ENCODE data around the gene GOLGA3.
"Not testable (repeated sequence)": the region's sequence is repeated elsewhere in the genome, so short reads cannot be mapped to it uniquely, and the experiment has no call there.

GOLGA3 gene

GRCh38 chr12:132828706-132829534, at the start of gene GOLGA3:
GOLGA3 (minus strand) TSS chr12:132828869; CDS start chr12:132822128, 6,741 bp downstream.
- peak; percentile 95 for DNase-seq

- DNase-seq: not testable (repeated sequence)
Observed at GRCh38 chr12:132874620-132875019, 46.0 kb upstream of the GOLGA3 start.

- DNase-seq: no peak
Observed at GRCh38 chr12:132874175-132874574, 45.5 kb upstream of the GOLGA3 start.

GRCh38 chr12:132873724-132874123, 45.1 kb upstream of the GOLGA3 start:
- DNase-seq: no peak

- no peak for DNase-seq
Observed at GRCh38 chr12:132872975-132873421, 44.3 kb upstream of the GOLGA3 start.

GRCh38 chr12:132872073-132872855, 43.6 kb upstream of the GOLGA3 start:
- no peak for DNase-seq

GRCh38 chr12:132869551-132869950, 40.9 kb upstream of the GOLGA3 start:
- DNase-seq: no peak

GRCh38 chr12:132866251-132866828, 37.7 kb upstream of the GOLGA3 start:
- DNase-seq: peak; percentile 51

GRCh38 chr12:132861558-132861957, 32.9 kb upstream of the GOLGA3 start:
- no peak for DNase-seq

GRCh38 chr12:132858718-132859266, 30.1 kb upstream of the GOLGA3 start:
- no peak for DNase-seq

GRCh38 chr12:132857019-132857418, 28.4 kb upstream of the GOLGA3 start:
- not testable (repeated sequence) for DNase-seq

- DNase-seq: no peak
Observed at GRCh38 chr12:132856581-132856980, 27.9 kb upstream of the GOLGA3 start.

GRCh38 chr12:132855211-132855610, 26.5 kb upstream of the GOLGA3 start:
- not testable (repeated sequence) for DNase-seq

GRCh38 chr12:132853285-132854092, 24.8 kb upstream of the GOLGA3 start:
- DNase-seq: no peak

GRCh38 chr12:132852496-132852895, 23.8 kb upstream of the GOLGA3 start:
- DNase-seq: no peak

GRCh38 chr12:132851465-132851864, 22.8 kb upstream of the GOLGA3 start:
- no peak for DNase-seq

- DNase-seq: no peak
Observed at GRCh38 chr12:132850291-132850690, 21.6 kb upstream of the GOLGA3 start.

- DNase-seq: no peak
Observed at GRCh38 chr12:132848521-132848920, 19.9 kb upstream of the GOLGA3 start.

- DNase-seq: no peak
Observed at GRCh38 chr12:132847363-132848356, 19.0 kb upstream of the GOLGA3 start.

- DNase-seq: not testable (repeated sequence)
Observed at GRCh38 chr12:132844681-132845080, 16.0 kb upstream of the GOLGA3 start.

Measured in fibroblast of skin of right quadriceps (primary cell).